Stimulated activated CD4-positive, alpha-beta T cell treated with anti-CD3 and anti-CD28 coated beads, Interleukin-4, amount 100 ng/mL, for 4 hours (primary cell): ENCODE data around the gene WBP11.

ENCODE experiments used
- DNase-seq, 2 experiments: peaks; one replicate each; pipeline ENCODE4 v3.0.0-alpha.2; 2020

WBP11 gene

DNA sequence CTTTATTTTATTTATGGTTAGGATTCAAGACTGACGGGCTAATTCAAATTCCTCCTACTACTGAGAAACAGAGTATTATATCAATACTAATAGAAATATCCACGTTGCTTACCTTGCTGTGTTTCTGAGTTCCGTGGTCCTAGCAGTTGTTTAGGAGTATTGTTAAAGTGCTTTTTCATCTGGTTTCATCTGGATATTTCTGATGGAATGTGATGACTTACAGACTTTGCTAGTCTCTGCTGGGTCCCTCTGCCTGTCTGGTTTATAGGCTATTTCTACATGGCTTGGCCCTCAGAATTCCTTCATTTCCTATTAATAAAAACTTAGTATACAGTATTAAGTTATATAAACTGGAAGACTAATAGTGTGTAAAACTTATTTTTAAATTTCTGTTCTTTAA is 10.7 kb upstream of the WBP11 start, which contains the start of gene SMCO3:
SMCO3 (minus strand) TSS at position 169 of the 400 bp plus-strand sequence. CDS start 7,502 bp downstream, outside the sequence.
- no peak for DNase-seq

DNA sequence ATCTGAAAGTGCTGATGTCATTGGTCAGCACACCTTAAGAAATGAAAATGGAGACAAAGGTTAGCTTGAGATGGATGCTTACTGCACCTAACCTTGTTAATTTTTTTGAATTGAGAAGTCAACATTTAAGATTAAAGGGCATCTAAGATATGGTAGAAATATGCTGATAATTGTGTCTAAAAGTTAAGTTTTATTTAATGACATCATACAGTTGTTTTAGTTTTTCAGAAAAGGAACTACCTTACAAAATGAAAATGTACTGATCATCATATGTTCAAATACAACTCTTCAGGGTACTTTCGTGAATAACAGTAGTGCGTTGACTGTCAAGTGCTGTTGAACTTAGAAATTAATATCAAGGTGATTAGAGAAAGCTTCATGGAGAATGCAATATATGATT is 8.2 kb upstream of the WBP11 start:
- DNase-seq: no peak

DNA sequence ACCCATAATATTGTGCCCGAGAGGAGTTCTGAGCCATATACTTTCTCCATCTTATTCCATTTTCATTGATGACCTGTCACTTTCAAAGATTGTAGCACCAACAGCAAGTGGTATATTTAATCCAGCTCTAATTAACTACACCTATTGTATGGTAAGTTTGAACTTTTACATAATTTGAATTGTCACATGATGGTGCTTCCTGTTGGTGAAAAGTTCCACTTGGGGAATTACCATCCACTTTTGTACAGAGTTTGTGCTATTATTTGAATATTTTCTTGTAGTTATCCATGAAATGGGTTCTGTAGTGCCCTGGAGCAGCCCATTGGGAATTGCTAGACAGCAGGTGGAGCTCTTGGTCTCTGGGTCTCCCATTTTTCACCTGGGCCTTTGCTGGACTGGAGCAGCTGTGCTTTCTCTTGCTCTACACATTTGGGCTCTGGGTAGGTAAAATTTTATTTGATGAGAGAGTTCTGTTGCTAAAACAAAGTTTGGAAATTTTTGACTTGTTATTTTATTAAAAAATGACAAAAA is 7.7 kb upstream of the WBP11 start:
- no peak for DNase-seq

DNA sequence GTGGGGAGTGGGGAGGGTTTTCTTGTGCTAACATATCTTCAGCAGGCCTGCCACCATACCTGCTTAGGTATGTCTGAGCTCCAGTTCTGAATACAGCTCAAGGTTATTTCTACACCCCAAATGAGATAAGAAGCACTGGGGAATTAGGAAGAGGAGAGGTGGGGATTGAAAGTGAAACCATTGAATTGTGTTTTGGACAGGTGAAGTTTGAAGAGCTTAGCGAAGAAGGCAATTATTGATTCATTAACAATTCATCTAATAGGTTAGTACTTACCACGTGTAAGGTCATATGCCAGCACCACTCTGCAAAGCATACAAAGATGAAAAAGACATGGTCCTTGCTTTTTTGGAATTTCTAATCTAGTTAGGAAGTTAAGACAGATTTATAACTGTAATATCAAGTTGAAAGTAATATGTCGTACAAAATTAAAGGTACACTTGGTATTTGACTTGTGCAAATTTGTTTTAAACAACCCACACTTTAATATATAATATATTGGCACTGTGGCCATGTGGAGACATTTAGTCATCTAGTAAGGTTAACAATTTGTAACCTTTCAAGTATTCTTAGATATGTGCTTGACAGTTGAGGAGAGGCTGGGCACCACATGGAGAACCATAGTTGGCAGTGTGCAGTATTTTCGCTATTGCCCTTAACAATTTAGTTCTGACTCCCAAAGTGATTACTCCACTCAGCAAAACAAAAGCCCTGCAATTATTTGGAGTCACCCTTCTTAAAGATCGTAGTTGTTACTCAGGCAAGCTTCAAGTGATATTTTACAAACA is 7.1 kb upstream of the WBP11 start:
- DNase-seq: no peak

DNA sequence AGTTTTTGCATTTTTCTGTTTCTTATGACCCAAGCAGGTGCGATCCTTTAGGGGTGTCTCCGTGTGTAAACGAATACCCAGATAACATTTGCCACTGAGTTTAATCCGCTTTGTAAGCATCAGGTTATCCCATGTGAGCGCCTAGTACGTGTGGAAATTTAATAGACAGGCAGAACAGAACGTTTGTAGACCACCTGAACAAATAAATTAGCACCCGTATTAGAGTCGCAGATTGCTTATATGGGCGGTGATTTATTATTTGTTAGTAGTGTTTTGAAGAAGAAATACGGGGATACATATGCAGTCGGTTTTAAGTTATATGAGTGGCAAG is 517 bp upstream of the WBP11 start:
- no peak for DNase-seq

DNA sequence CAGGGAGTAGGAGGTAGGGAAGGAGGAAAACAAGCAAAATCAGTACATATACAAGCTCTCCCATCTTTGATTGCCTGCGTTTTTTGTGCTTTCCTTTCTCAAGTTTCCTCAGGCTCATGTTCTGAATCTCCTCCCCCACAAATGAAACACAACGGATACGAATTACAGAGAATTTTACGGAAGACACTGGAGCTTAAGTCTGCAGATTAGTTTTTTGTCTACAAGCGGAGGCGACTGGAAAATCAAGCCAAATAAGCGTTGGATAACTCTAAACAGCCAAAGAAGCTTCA is 612 bp downstream of the WBP11 start:
- no peak for DNase-seq

DNA sequence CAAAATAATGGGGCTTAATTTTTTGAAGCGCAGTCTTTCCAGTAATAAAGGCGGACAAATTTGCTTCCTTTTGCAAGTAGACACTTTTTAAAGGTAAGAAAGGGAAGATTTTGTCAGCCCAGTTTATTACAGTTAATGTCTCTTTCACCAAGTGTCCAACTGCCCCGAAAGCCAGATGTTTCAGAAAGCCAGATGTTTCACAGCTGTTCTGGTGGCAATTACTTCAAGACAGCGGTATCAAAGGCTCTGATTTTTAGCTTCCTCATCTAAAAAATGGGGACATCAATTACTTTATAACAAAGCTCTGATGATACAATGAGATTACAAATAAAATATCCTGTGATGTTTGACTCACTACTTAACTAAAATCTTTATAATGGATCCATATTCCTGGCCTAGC is 1.0 kb downstream of the WBP11 start:
- no peak for DNase-seq

DNA sequence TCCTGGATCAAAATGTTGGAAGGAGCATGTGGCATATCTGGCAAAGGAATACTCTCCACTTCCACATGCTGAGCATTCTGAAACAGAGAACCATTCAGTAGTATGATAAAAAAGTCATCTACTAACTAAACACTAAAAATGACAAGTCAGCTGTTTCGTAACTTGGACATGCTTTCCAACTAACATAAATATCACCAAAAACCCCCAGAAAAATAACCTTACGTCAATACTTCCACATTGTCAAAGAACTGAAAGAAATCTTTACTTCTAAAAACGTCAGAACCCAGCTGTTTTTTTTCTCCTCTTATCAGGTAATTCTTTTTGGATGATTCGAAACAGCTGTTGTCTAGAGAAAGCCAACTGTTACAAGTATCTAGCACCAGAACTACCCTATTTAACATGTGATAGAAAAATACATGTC is 8.2 kb downstream of the WBP11 start:
- DNase-seq: no peak

DNA sequence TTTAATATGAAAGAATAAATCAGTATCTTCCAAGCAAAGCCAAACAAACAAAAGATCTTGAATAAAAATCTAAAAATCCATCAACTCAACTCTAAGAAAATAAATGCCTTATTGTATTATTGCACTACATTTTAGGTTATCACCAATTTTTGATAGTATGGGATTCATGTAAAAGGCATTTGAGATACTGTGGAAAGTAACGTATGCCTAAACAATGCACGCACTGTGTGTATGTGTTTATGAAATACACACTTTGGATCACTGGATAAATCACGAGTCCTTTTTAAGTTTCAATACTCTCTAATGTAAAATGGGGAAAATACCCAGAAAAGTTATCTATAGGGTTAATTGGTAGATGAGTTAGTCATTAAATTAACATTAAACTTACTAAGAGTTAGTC is 17.7 kb downstream of the WBP11 start:
- DNase-seq: no peak

DNA sequence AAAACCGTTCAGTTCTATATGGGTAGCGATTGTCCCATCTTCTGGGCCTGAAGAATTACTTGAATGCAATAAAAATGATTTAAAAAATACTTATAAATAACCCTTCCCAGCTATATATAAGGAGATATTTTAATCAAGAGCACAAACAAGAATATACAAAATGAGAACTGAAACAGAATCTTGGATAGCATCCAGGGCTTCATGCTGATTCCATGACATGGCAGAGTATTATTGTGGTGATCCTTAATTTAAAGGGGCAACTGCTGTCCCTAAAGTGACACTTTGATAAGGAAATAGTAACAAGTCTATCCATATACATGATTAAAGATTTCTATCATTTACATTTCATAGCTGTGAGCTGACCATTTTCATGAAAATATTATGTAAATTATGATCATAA is 18.8 kb downstream of the WBP11 start:
- DNase-seq: no peak

DNA sequence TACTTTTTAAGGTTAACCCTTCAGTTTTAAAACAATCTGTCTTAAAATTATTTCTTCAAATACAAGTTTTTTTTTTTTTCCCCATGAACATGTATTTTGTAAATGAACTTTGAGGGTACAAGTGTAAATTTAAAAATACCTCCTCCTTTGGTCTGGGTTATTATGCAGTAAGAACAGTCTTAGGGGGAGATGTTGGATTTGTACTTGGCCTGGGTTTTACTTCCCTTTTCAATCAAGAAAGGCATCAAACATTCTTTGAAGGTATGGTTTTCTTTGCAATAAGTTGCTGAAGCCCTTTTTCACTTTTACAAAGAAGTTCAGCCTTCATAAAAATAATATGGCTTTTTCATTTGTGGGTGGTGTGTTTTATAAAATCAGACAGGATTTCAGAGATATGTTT is 20.5 kb downstream of the WBP11 start:
- DNase-seq: no peak

DNA sequence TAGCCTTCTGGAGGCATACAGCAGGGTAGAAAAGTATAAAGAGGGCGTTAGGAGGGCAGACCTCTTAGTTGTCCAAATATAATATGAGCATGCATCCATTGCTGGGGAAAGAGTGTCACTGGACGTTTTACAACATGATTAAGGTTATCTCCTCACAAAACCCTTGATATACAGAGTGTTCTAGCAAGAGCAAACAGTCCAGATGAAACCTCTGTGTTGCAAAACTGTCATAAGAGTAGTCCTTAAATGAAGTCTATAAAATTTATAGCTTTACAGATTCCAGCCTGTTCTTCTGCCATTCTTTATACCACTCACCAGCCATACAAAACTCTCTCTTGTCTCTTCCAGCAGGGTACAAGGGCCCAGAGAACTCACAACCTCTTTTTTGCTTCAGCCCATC is 21.7 kb downstream of the WBP11 start:
- no peak for DNase-seq

DNA sequence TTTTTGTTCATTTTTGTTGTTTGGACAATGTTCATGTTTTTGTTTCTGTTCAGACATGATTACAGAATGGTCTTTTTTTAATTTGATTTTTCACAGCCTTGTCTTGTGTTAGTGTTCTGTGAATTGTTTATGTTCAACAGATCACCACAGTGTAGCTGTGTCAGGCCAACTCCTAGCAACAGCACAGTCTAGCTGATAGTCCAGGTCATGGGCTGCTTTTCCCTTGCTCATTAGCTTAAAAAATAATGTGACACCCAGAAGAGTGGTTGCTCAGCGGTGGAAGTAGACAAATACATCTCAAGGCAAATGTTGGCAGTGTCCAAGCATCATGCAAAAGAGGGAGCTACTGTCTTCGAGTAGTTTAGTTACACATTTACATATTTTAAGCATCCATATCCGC is 22.4 kb downstream of the WBP11 start:
- DNase-seq: no peak

DNA sequence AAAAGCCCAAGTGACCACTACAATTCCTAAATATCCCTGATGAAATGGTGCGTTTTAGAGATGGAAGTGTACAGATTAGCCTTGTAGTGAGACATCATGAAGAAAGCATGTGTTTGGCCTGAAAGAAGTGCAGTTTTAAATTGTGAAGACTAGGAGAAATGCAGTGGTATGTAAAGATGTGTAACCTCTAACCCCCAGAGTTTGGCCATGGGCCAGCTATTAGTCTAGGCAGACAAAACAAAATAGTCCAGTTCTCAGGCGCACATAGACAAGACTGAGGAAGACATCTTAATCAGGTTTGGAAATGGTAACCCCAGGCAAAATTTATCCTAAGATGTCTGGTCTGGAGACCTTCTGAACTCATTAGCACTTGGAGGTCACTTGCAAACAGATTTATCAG is 23.4 kb downstream of the WBP11 start:
- no peak for DNase-seq

DNA sequence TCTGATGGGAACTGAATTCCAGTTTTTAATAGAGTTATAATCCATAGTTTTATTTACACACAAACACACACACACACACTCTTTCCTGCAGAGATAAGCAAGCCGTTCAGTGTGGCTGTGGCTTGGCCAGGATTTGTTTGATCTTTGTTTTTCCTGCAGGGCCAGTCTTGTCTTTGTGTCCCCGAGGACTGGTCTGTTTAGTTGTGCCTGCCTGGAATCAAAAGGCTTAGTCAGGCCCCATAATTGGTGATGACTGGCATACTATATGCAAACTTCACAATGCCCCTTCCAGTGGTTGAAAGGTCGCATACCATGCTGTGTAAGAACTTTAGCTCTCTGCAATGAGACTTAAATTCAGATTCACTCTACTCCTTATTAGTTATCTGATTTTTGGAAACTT is 26.0 kb downstream of the WBP11 start:
- no peak for DNase-seq

DNA sequence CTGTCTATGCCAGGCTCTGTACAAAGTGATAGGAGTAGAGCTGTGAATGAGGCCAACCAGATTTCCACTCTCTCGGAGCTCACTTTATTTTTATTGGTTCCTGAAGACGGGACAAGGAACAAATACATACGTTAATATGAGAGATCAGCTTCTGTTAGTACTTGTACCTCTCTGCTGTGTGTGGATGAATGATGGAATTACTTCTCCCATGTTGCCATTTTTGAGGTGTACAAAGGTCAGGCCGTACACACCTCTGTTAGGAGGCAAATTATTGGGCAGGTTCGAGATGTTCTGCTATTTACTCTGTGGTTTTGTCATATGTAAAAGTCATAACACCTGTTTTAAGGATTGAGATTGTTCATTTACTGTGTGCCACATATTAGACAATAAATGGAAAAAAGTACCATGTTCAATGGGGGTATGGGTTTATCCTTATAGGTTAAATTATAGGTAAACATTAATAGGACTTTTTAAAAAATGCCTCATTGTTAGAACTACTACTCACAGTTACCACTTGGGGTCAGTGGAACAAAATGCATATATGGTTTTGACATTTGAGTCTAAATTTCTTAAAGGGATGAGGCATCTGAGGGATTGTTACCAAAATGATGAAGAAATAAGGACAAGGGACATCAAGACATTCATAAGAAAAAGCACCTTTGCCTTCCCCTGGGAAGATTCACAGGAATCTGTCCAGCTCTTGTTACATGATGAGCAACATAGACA is 26.9 kb downstream of the WBP11 start:
- DNase-seq: no peak

DNA sequence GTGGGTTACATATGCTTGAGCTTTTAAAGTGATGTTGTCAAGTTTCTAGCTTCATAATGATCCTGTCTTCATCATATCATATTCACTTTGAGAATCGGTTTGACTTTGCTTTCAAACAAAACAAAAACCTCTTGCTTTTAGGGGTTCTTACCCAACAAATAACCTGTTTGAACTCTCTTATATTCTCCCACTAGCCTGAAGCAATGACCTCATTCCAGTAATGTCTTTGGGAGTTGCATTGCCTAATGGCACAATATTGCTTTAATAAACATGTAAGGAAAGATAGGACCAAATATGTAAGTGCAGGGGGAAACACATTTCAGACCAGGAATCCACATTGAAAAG is 27.7 kb downstream of the WBP11 start:
- DNase-seq: no peak

DNA sequence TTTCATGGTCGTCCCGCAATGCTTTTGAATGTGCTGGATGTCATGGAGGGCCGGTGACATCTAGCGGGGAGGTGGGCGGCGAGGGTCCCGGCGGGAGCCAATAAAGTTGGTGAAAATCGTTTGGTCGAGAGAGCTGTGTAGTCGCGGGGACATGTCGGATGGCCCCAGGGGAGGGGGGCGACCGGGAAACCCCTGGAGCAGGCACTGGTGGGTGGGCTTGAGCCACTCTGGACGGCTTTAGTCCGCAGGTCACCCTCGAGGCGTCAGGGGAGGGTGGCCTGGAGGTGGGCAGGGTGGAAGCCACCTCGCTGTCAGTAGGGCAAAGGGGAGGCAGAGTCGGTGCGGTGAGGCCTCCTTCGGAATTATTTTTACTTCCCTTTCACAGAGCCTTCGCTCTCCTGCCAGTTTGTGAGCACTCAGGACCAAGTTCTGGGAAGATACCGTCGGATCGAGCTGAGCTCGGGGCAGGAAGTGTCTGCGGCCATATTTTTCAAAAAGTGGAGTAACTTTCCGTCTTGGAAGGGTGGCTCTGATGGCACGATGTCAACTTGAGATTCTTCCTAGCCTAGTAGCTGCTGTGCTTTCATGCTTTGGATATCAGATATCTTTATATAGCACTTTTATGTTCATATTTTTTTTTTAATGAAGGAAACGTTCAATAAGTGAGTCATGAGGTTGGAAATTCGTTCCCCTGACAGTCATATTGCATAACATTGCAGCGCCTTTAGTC is 28.2 kb downstream of the WBP11 start:
- peak; percentile 14 to 17 for DNase-seq

DNA sequence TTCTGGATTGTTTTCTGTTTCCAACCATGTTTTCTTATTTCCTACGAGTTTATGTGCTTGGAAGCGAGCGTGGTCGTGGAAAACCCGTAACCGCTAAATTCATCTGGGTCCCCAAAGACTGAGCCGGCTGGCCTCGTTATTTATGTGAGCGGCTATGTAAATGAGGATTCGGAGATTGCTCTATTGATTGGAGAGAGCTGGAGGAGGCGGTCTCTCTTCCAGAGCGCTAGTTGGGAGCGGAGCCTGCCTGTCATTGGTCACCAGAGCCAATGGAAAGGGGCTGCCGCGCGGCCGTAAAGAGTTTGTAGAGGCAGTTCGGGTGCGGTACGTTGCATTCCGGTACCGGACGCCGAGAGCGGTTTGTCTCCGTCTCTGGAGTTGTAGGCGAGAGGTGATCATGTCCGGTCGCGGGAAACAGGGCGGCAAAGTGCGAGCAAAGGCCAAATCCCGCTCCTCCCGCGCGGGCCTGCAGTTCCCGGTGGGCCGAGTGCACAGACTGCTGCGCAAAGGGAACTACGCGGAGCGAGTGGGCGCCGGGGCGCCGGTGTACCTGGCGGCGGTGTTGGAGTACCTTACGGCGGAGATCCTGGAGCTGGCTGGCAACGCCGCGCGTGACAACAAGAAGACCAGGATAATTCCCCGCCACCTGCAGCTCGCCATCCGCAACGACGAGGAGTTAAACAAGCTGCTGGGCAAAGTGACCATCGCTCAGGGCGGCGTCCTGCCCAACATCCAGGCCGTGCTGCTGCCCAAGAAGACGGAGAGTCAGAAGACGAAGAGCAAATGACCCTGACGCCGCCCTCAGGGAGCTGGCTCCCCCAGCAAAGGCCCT is 29.0 kb downstream of the WBP11 start:
- peak; percentile 78 to 86 for DNase-seq

DNA sequence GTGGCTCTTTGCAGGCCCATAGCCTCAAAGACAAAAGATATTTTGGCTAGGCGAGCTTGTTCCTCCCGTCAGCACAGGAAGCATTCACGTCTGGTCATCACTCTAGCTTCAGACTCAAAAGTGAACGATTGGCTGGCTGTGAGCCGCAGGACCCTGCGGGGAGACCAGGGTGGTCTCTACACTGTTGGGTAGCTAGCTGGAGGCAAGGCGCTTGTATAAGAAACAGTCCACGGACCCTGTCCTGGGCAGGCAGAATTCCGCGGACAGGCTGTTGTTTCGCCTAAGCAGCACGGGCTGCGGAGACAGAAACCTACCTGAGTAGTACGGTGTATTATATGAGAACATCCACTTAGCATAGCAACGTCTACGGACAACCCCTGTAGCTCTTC is 29.6 kb downstream of the WBP11 start:
- no peak for DNase-seq

DNA sequence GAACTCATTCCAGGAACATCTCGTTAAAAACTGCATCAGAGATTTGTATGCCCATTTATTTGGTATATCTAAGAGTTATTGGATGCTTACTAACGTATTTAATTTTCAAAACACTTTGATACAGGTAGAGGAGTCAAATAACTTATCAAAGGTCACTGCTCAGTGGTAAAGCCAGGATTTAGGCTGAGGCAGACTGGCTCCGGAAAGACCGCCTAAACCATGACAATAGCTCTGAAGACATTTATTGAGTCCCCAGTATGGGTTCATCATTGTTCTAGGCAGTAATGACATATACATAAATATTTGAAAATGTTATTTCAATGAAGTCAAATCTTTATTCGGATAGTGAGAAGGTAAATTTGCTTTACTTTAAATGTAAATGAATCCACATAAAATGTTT is 30.3 kb downstream of the WBP11 start:
- no peak for DNase-seq

DNA sequence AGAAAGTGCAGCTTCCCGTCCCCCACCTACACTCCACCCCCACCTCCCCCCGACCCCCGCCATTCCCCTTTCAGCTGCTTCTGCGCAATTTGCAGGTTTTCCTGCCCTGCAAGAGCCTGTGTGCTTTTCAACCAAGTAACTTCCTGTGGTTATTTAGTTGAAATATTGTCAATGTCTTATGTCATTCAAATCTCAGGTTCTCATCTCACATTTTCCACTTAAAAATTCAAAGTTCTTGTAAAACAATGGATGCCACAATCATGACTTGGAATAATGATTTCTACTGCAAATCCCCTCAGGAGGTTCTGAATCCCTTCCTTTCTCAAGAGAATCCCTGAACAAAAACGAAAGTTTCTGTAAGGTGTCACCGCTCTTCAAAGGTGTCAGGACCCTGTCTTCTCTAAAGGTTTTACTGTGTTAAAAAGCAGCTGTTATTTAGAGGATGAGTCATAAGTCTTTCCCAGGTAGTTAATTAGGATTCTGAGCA is 31.6 kb downstream of the WBP11 start:
- DNase-seq: peak; percentile 17 to 61
